B cell (primary cell): Measurements from ENCODE around the gene MS4A7. TPM values are rescaled to one million over a fixed set of nuclear protein-coding genes. Genes with fewer than 3 reads are reported as not detected.

Experiments
- ATAC-seq: fragments of 200-7000 bp; cut with Tn5 transposase; one replicate; pipeline ENCODE4 v1.10.0; 2021; ENCODE audit warnings: low read depth, mild to moderate bottlenecking, moderate number of reproducible peaks, moderate library complexity
- CTCF ChIA-PET: fragments of 350-600 bp; sonication (Branson Sonifier 250); formaldehyde crosslinking; loops from one replicate; lab custom pipeline; 2021; ENCODE audit warnings: antibody characterized with exemption, inconsistent platforms; lab: Charles Lee
- POLR2A ChIA-PET: fragments of 350-600 bp; sonication (Branson Sonifier 250); formaldehyde crosslinking; loops from one replicate; lab custom pipeline; 2021; ENCODE audit warnings: antibody characterized with exemption; lab: Charles Lee
- DNase-seq: peaks from one replicate; pipeline ENCODE4 v3.0.0; 2013
- H2AFZ ChIP-seq: 2 replicates; pipeline ENCODE4 v1.6.1; 2012; ENCODE audit warnings: mild to moderate bottlenecking, low read depth, low read length; ENCODE audit not compliant: insufficient read depth, poor library complexity, severe bottlenecking
- H3K27ac ChIP-seq, 2 donors: 1 replicate in 1 of 2; 2 replicates in 1 of 2; pipeline ENCODE4 v1.5.1; 2012 to 2013; ENCODE audit warnings: low read length in 2 of 2, mild to moderate bottlenecking in 2 of 2, moderate library complexity in 1 of 2
- H3K27me3 ChIP-seq, 4 experiments: fragments of 200-600 bp in 1 of 4; sonication (generic) in 1 of 4; replicated peaks in 1 of 4; 1 replicate in 2 of 4; 2 replicates in 2 of 4; pipeline versions ENCODE4 v1.6.1 to v1.7.0; 2013 to 2016; ENCODE audit warnings: low read length in 3 of 4, mild to moderate bottlenecking in 2 of 4, mixed read lengths in 1 of 4, moderate library complexity in 1 of 4; ENCODE audit not compliant: insufficient read depth in 4 of 4, control insufficient read depth in 3 of 4; ENCODE audit errors: control extremely low read depth in 1 of 4
- H3K36me3 ChIP-seq, 2 experiments: replicated peaks in 1 of 2; 1 replicate in 1 of 2; 2 replicates in 1 of 2; pipeline versions ENCODE4 v1.6.1 to v1.7.1; 2013; ENCODE audit warnings: low read length in 1 of 2; ENCODE audit not compliant: insufficient read depth in 2 of 2, control insufficient read depth in 1 of 2; ENCODE audit errors: control extremely low read depth in 1 of 2, extremely low read depth in 1 of 2
- H3K4me1 ChIP-seq, 2 donors: fragments of 200-600 bp in 1 of 2; sonication (generic) in 1 of 2; 1 replicate in 1 of 2; 2 replicates in 1 of 2; pipeline versions ENCODE4 v1.5.1 to v1.6.1; 2013 to 2017; ENCODE audit warnings: low read length in 2 of 2; ENCODE audit not compliant: control insufficient read depth in 2 of 2, insufficient read depth in 2 of 2
- H3K4me2 ChIP-seq: replicated peaks from 2 replicates; pipeline ENCODE3; 2012; ENCODE audit warnings: mild to moderate bottlenecking, low read depth, low read length; ENCODE audit not compliant: poor library complexity, severe bottlenecking
- H3K4me3 ChIP-seq, 5 experiments: fragments of 200-600 bp in 1 of 5; sonication (generic) in 1 of 5; 1 replicate in 3 of 5; 2 replicates in 2 of 5; pipeline versions ENCODE4 v1.5.1 to v1.7.0; 2011 to 2016; ENCODE audit warnings: low read length in 4 of 5, mild to moderate bottlenecking in 4 of 5, low read depth in 2 of 5, control low read depth in 1 of 5, moderate library complexity in 1 of 5; ENCODE audit not compliant: insufficient read depth in 1 of 5; ENCODE audit errors: control extremely low read depth in 1 of 5, extremely low read depth in 1 of 5
- H3K79me2 ChIP-seq: fragments of 200-600 bp; sonication (generic); one replicate; pipeline ENCODE4 v1.6.0; 2016; ENCODE audit warnings: low read length; ENCODE audit not compliant: control insufficient read depth, insufficient read depth
- H3K9ac ChIP-seq: fragments of 200-600 bp; sonication (generic); 2 replicates; pipeline ENCODE4 v1.6.1; 2017; ENCODE audit warnings: mild to moderate bottlenecking, low read length, moderate library complexity
- H3K9me3 ChIP-seq, 3 donors: one replicate each; pipeline versions ENCODE4 v1.6.1 to v1.7.1; 2013; ENCODE audit warnings: low read length in 2 of 3; ENCODE audit not compliant: control insufficient read depth in 2 of 3, insufficient read depth in 1 of 3; ENCODE audit errors: control extremely low read depth in 1 of 3
- H4K20me1 ChIP-seq: 2 replicates; pipeline ENCODE4 v1.6.0; 2012; ENCODE audit warnings: mild to moderate bottlenecking, low read length; ENCODE audit not compliant: insufficient read depth, control insufficient read depth, poor library complexity, severe bottlenecking
- H3K27ac Mint-ChIP-seq: one replicate; pipeline ENCODE4 v1.8.0; 2021; ENCODE audit warnings: mixed read lengths
- H3K27me3 Mint-ChIP-seq: one replicate; pipeline ENCODE4 v1.8.0; 2021; ENCODE audit warnings: mixed read lengths
- H3K4me1 Mint-ChIP-seq: one replicate; pipeline ENCODE4 v1.8.0; 2021; ENCODE audit warnings: mixed read lengths
- H3K4me3 Mint-ChIP-seq: one replicate; pipeline ENCODE4 v1.8.0; 2021; ENCODE audit warnings: mixed read lengths
- H3K9me3 Mint-ChIP-seq: one replicate; pipeline ENCODE4 v1.8.0; 2022; ENCODE audit warnings: mixed read lengths; ENCODE audit not compliant: insufficient read depth
- EZH2 ChIP-seq: IDR thresholded peaks from 2 replicates; pipeline ENCODE4 v1.6.1; 2012; ENCODE audit warnings: borderline replicate concordance, low read depth, mild to moderate bottlenecking, moderate library complexity, low read length; ENCODE audit not compliant: insufficient read depth, poor library complexity, severe bottlenecking
- WGBS: methylation state at CpG from one replicate; pipeline ENCODE4 v1.1.5; 2013; ENCODE audit warnings: missing lambda C conversion rate; ENCODE audit not compliant: insufficient coverage; 5-methylcytosine and 5-hydroxymethylcytosine counted together
- intact Hi-C: fragments of 100-400 bp; cut with micrococcal nuclease; formaldehyde crosslinking; loops from one replicate; pipeline ENCODE4 v1.10.0; 2022
- polyA plus RNA-seq: library from polyadenylated mRNA; depleted of rRNA; stranded (reverse); fragments of >200 nt; gene quantifications from 2 replicates; pipeline ENCODE4 v1.2.3, GENCODE V29; 2012
- total RNA-seq, 2 donors: library from RNA; stranded (reverse); fragments of 120-200 nt in 1 of 2; gene quantifications; 1 replicate in 1 of 2; 2 replicates in 1 of 2; pipeline versions ENCODE4 v1.2.3 to v1.2.4, GENCODE V29; 2013 to 2022
- TF ChIP-seq, protein P1 (sequence below): fragments of 200-600 bp; IDR thresholded peaks from one replicate; pipeline ENCODE4 v1.8.0; 2022; ENCODE audit warnings: antibody characterized with exemption, mild to moderate bottlenecking

Gene MS4A7
- total and polyA plus RNA-seq, 2 donors (not counting 1 experiment from before 2014, with no cell fraction given): 16.8 to 27.2 TPM

DNA sequence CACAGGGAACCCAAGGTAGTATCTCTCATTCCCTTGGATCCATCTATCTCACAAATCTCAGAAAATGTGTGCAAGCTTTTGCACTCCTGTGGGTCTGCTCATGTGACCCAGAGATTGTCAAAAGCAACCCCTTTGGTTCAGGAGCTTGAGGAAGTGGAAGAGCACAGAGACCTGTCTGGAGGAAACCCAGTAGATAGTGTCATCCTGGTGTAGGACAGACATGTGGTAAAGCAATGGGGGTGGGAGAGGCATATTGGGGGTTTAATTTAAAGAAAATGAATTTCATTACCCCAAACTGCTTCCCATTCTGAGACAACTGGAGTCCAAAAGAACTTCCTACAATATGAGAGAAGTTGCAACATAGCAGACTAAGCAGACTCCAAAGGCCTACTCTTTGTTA is 12.1 kb downstream of the MS4A7 start:
- Histone ChIP-seq H3K27me3 (no peaks in the 10 kb centered on the region), H3K4me2 (peak overlapping the region; percentile 52), H3K79me2 (peaks cover 22% of the 10 kb centered on the region), H3K9ac (peak overlapping the region; percentile 23), H3K9me3 (no peaks in the 10 kb centered on the region), H3K4me1 (peaks cover 34 to 39% of the 10 kb centered on the region in 2 donors), H4K20me1 (no peaks in the 10 kb centered on the region), H2AFZ (no peak overlapping the region), H3K27ac (peak overlapping the region; percentile 82 to 96), H3K36me3 (peaks cover 6 to 26% of the 10 kb centered on the region in 2 experiments), H3K4me3 (peak overlapping the region in 1 of 5 experiments; percentile 15)
- intact Hi-C loops: no loop called here
- ChIA-PET CTCF (interaction anchor here (0.9 to 1.0 kb wide), 2 partner anchors 27 to 66 kb away, joined by 3 to 4 read pairs; no protein-coding TSS in a partner anchor), POLR2A (interaction anchor here (0.6 to 1.1 kb wide), 3 partner anchors 13 to 698 kb away, joined by 3 to 4 read pairs (median 3); no protein-coding TSS in a partner anchor)
- TF ChIP-seq, protein P1, sequence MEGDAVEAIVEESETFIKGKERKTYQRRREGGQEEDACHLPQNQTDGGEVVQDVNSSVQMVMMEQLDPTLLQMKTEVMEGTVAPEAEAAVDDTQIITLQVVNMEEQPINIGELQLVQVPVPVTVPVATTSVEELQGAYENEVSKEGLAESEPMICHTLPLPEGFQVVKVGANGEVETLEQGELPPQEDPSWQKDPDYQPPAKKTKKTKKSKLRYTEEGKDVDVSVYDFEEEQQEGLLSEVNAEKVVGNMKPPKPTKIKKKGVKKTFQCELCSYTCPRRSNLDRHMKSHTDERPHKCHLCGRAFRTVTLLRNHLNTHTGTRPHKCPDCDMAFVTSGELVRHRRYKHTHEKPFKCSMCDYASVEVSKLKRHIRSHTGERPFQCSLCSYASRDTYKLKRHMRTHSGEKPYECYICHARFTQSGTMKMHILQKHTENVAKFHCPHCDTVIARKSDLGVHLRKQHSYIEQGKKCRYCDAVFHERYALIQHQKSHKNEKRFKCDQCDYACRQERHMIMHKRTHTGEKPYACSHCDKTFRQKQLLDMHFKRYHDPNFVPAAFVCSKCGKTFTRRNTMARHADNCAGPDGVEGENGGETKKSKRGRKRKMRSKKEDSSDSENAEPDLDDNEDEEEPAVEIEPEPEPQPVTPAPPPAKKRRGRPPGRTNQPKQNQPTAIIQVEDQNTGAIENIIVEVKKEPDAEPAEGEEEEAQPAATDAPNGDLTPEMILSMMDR: no peak
- no peak for TF ChIP-seq EZH2
- H3K4me1 Mint-ChIP-seq: peaks cover 53% of the 10 kb centered on the region
- H3K9me3 Mint-ChIP-seq: peaks cover 3% of the 10 kb centered on the region
- no peaks in the 10 kb centered on the region for H3K27me3 Mint-ChIP-seq
- ATAC-seq: no peak
- peak overlapping the region; percentile 79 for H3K27ac Mint-ChIP-seq
- DNase-seq: peak; percentile 38
- H3K4me3 Mint-ChIP-seq: peak overlapping the region; percentile 39

DNA sequence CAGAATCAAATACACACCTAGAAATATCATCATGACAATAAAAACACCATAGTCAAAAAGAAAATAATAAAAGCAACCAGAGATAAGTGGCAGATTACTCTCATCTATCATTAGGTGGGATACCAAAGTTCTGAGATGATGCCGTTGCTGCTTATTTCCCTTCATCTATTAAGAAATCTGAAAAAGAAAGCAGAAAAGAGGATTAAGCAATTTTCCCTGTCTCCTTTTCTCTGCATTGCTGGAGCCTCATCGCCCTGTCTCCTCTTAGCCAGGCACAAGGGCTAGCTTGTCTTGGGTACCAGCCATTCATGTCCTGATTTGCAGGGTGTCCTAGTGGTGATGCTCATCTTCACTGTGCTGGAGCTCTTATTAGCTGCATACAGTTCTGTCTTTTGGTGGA is 14.0 kb downstream of the MS4A7 start:
- Mint-ChIP-seq H3K9me3 (peaks cover 3% of the 10 kb centered on the region), H3K27ac (peak overlapping the region; percentile 71), H3K4me1 (peaks cover 66% of the 10 kb centered on the region), H3K4me3 (no peak overlapping the region), H3K27me3 (no peaks in the 10 kb centered on the region)
- H3K36me3 ChIP-seq: peaks cover 4 to 8% of the 10 kb centered on the region in 2 experiments
- H3K4me2 ChIP-seq: no peak overlapping the region
- no peak overlapping the region for H3K4me3 ChIP-seq
- DNase-seq (no peak), ATAC-seq (no peak)
- no peak overlapping the region for H2AFZ ChIP-seq
- POLR2A ChIA-PET: no interaction called here
- no peaks in the 10 kb centered on the region for H4K20me1 ChIP-seq
- no peaks in the 10 kb centered on the region for H3K9me3 ChIP-seq
- H3K4me1 ChIP-seq: peaks cover 50 to 54% of the 10 kb centered on the region in 2 donors
- TF ChIP-seq EZH2: no peak
- TF ChIP-seq, protein P1: no peak
- intact Hi-C loops: no loop called here
- CTCF ChIA-PET: interaction anchor here (1.0 kb wide), 1 partner anchor 27 kb away, joined by 3 read pairs; no protein-coding TSS in a partner anchor
- WGBS: 100% methylated on average over 2 of the region's 2 CpGs
- H3K27ac ChIP-seq: no peak overlapping the region
- peaks cover 22% of the 10 kb centered on the region for H3K79me2 ChIP-seq
- no peaks in the 10 kb centered on the region for H3K27me3 ChIP-seq
- H3K9ac ChIP-seq: no peak overlapping the region
